Neural cell (in vitro differentiated cells): Measurements from ENCODE around the gene CEP170B. TPM values are rescaled to one million over a fixed set of nuclear protein-coding genes. Genes with fewer than 3 reads are reported as not detected.

ENCODE experiments used
- H2AFZ ChIP-seq: fragments of 200-600, 300-800 bp; sonication (generic), shearing (Covaris generic); 2 replicates; pipeline ENCODE4 v1.6.0; 2014; ENCODE audit warnings: low read depth, mild to moderate bottlenecking, antibody characterized with exemption, low read length, moderate library complexity
- H3F3A ChIP-seq: fragments of 200-600 bp; shearing (Covaris generic); 2 replicates; pipeline ENCODE4 v1.6.1; 2016; ENCODE audit warnings: mild to moderate bottlenecking, moderate library complexity, mixed read lengths, antibody characterized with exemption, low read length; ENCODE audit not compliant: insufficient read depth, poor library complexity, severe bottlenecking
- H3K27ac ChIP-seq: fragments of 200-600, 300-800 bp; sonication (generic), shearing (Covaris generic); 2 replicates; pipeline ENCODE4 v1.5.1; 2014; ENCODE audit warnings: mild to moderate bottlenecking, low read length, moderate library complexity
- H3K27me3 ChIP-seq: fragments of 300-800, 200-600 bp; sonication (generic), shearing (Covaris generic); 2 replicates; pipeline ENCODE4 v1.6.0; 2014; ENCODE audit warnings: mild to moderate bottlenecking, low read depth, low read length, moderate library complexity; ENCODE audit not compliant: insufficient read depth
- H3K36me3 ChIP-seq: fragments of 300-800, 200-600 bp; sonication (generic), shearing (Covaris generic); 2 replicates; pipeline ENCODE4 v1.5.1; 2014; ENCODE audit warnings: mild to moderate bottlenecking, antibody characterized with exemption, low read length, moderate library complexity; ENCODE audit not compliant: insufficient read depth
- H3K4me2 ChIP-seq: fragments of 300-800, 200-600 bp; sonication (generic), shearing (Covaris generic); 2 replicates; pipeline ENCODE4 v1.6.0; 2014; ENCODE audit warnings: mild to moderate bottlenecking, low read length
- H3K4me3 ChIP-seq: fragments of 300-800, 200-600 bp; sonication (generic), shearing (Covaris generic); 2 replicates; pipeline ENCODE4 v1.5.1; 2014; ENCODE audit warnings: mild to moderate bottlenecking, low read length, moderate library complexity
- H3K79me2 ChIP-seq: fragments of 200-600 bp; shearing (Covaris generic); replicated peaks from 2 replicates; pipeline ENCODE4 v1.6.0; 2014; ENCODE audit warnings: mild to moderate bottlenecking, low read length, moderate library complexity; ENCODE audit not compliant: insufficient read depth
- H3K9ac ChIP-seq: fragments of 300-800, 200-600 bp; sonication (generic), shearing (Covaris generic); 2 replicates; pipeline ENCODE4 v1.6.1; 2016; ENCODE audit warnings: mild to moderate bottlenecking, low read length, mixed read lengths
- H3K9me2 ChIP-seq: fragments of 200-600 bp; shearing (Covaris generic); 2 replicates; pipeline ENCODE4 v1.6.1; 2016; ENCODE audit warnings: mild to moderate bottlenecking, low read length, mixed read lengths; ENCODE audit not compliant: insufficient read depth
- H3K9me3 ChIP-seq: fragments of 200-600, 300-800 bp; sonication (generic), shearing (Covaris generic); 2 replicates; pipeline ENCODE4 v1.6.1; 2016; ENCODE audit warnings: mild to moderate bottlenecking, mixed run types, low read length, moderate library complexity, mixed read lengths
- H4K20me1 ChIP-seq: fragments of 200-600 bp; shearing (Covaris generic); 2 replicates; pipeline ENCODE4 v1.6.1; 2016; ENCODE audit warnings: mild to moderate bottlenecking, mixed run types; ENCODE audit not compliant: insufficient read depth
- CTCF ChIP-seq: fragments of 450-650 bp; IDR thresholded peaks from 2 replicates; pipeline ENCODE4 v1.5.1; 2014; ENCODE audit warnings: antibody characterized with exemption, mild to moderate bottlenecking, moderate library complexity; ENCODE audit not compliant: poor library complexity, severe bottlenecking
- EP300 ChIP-seq: fragments of 450-650 bp; conservative IDR thresholded peaks from 2 replicates; pipeline ENCODE4 v1.6.1; 2014; ENCODE audit warnings: antibody characterized with exemption, mild to moderate bottlenecking, moderate library complexity; ENCODE audit not compliant: poor library complexity, severe bottlenecking
- EZH2 ChIP-seq: fragments of 200-600, 300-800 bp; shearing (Covaris generic), sonication (generic); IDR thresholded peaks from 2 replicates; pipeline ENCODE4 v1.6.1; 2014; ENCODE audit warnings: antibody characterized with exemption, low read length, borderline replicate concordance, mild to moderate bottlenecking; ENCODE audit not compliant: insufficient read depth, poor library complexity, severe bottlenecking
- MXI1 ChIP-seq: fragments of 450-650 bp; conservative IDR thresholded peaks from 2 replicates; pipeline ENCODE4 v1.6.1; 2014; ENCODE audit warnings: antibody characterized with exemption, mild to moderate bottlenecking; ENCODE audit not compliant: poor library complexity, severe bottlenecking
- POLR2AphosphoS5 ChIP-seq: IDR thresholded peaks from 2 replicates; pipeline ENCODE4 v1.6.1; 2012
- RAD21 ChIP-seq: fragments of 450-650 bp; conservative IDR thresholded peaks from 2 replicates; pipeline ENCODE4 v1.6.1; 2014; ENCODE audit warnings: antibody characterized with exemption, mild to moderate bottlenecking, moderate library complexity
- SMC3 ChIP-seq: fragments of 450-650 bp; conservative IDR thresholded peaks from 2 replicates; pipeline ENCODE4 v1.6.1; 2014; ENCODE audit warnings: antibody characterized with exemption, mild to moderate bottlenecking, moderate library complexity; ENCODE audit not compliant: poor library complexity
- TAF1 ChIP-seq: IDR thresholded peaks from 2 replicates; pipeline ENCODE4 v1.6.1; 2012; ENCODE audit warnings: low read depth
- polyA plus RNA-seq: library from polyadenylated mRNA; depleted of rRNA; stranded (reverse); fragments of >200 nt; gene quantifications from 2 replicates; pipeline ENCODE4 v1.2.3, GENCODE V29; 2014
- TF ChIP-seq, protein P1 (sequence below): IDR thresholded peaks from 2 replicates; pipeline ENCODE4 v1.6.1; 2012; ENCODE audit warnings: borderline replicate concordance

CEP170B gene
- polyA plus RNA-seq, 1 donor from 2014 or later = 11.6 TPM

GRCh38 chr14:104878582-104878981, 13.5 kb downstream of the CEP170B start:
- Histone ChIP-seq H3K9me2 (no peaks in the 10 kb centered on the region), H3K27ac (no peak overlapping the region), H3K79me2 (no peaks in the 10 kb centered on the region), H2AFZ (no peak overlapping the region), H3K4me3 (no peak overlapping the region), H3K27me3 (no peaks in the 10 kb centered on the region), H3K4me2 (no peak overlapping the region), H3K9me3 (no peaks in the 10 kb centered on the region), H3F3A (no peaks in the 10 kb centered on the region), H4K20me1 (no peaks in the 10 kb centered on the region), H3K36me3 (peaks cover 5% of the 10 kb centered on the region), H3K9ac (no peak overlapping the region)
- TF ChIP-seq CTCF = no peak

DNA sequence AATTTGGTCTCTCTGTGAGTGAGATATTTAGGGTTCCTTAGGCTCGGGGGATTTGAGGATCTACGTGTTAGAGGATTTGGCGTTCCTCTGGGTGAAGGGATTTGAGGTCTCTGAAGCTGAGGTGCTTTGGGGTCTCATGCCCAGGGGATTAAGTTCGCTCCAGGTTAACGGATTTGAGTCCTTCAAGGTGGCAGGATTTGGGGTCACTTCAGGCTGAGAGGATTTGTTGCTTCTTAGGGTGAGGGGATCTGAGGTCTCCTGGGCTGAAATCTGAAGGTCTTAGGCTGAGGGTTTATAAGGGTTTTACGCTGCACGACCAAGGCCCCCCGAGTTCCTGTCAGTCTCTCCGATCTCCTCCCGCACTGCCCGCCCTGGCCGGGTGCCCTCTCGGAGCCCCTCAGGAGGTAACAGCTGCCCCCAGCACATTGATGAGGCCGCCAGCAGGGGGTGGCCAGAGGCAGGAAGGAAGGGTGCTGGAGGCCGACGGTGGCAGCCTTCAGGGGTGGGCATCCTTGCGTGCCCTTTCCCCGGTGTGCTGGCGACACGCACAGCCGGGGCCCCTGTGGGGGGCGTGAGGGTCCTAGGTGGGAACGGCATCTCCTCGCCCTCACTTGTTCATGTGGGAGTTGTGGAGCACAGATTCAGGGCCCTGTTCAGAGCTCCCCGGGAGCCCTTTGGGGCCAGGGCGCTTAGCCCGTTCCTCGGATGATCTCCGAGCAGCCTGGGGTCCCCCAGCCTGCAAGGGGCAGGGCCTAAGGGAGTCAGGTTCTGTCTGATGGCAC, 14.3 kb downstream of the CEP170B start:
- no peaks in the 10 kb centered on the region for H3K9me2 ChIP-seq
- no peak for TF ChIP-seq RAD21
- TF ChIP-seq EP300 = no peak
- no peak for TF ChIP-seq EZH2
- TF ChIP-seq SMC3 = no peak
- no peak for TF ChIP-seq TAF1
- TF ChIP-seq, protein P1, sequence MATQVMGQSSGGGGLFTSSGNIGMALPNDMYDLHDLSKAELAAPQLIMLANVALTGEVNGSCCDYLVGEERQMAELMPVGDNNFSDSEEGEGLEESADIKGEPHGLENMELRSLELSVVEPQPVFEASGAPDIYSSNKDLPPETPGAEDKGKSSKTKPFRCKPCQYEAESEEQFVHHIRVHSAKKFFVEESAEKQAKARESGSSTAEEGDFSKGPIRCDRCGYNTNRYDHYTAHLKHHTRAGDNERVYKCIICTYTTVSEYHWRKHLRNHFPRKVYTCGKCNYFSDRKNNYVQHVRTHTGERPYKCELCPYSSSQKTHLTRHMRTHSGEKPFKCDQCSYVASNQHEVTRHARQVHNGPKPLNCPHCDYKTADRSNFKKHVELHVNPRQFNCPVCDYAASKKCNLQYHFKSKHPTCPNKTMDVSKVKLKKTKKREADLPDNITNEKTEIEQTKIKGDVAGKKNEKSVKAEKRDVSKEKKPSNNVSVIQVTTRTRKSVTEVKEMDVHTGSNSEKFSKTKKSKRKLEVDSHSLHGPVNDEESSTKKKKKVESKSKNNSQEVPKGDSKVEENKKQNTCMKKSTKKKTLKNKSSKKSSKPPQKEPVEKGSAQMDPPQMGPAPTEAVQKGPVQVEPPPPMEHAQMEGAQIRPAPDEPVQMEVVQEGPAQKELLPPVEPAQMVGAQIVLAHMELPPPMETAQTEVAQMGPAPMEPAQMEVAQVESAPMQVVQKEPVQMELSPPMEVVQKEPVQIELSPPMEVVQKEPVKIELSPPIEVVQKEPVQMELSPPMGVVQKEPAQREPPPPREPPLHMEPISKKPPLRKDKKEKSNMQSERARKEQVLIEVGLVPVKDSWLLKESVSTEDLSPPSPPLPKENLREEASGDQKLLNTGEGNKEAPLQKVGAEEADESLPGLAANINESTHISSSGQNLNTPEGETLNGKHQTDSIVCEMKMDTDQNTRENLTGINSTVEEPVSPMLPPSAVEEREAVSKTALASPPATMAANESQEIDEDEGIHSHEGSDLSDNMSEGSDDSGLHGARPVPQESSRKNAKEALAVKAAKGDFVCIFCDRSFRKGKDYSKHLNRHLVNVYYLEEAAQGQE = no peak
- TF ChIP-seq MXI1 = no peak
- no peak for TF ChIP-seq CTCF
- no peak for TF ChIP-seq POLR2AphosphoS5
- H3K4me2 ChIP-seq = no peak overlapping the region
- peaks cover 5% of the 10 kb centered on the region for H3K36me3 ChIP-seq
- no peak overlapping the region for H3K4me3 ChIP-seq
- no peaks in the 10 kb centered on the region for H3F3A ChIP-seq
- H2AFZ ChIP-seq = no peak overlapping the region
- no peak overlapping the region for H3K9ac ChIP-seq
- no peaks in the 10 kb centered on the region for H3K9me3 ChIP-seq
- H4K20me1 ChIP-seq = no peaks in the 10 kb centered on the region
- no peaks in the 10 kb centered on the region for H3K27me3 ChIP-seq
- no peak overlapping the region for H3K27ac ChIP-seq
- H3K79me2 ChIP-seq = no peaks in the 10 kb centered on the region
